A172 (cell line): ENCODE measurements around the gene KIF1A. TPM values are rescaled to one million over a fixed set of nuclear protein-coding genes. Genes with fewer than 3 reads are reported as not detected.

ENCODE experiments used
- DNase-seq: peaks from one replicate; pipeline ENCODE4 v3.0.0-alpha.2; 2015; ENCODE audit warnings: low spot score
- total RNA-seq: library from RNA; depleted of rRNA; stranded (reverse); fragments of >200 nt; shearing (Covaris generic); gene quantifications from 2 replicates; pipeline ENCODE4 v1.2.3, GENCODE V29; 2014

KIF1A gene
- total RNA-seq, 1 experiment from 2014 or later = 6.4 TPM

- DNase-seq = no peak
Measured at GRCh38 chr2:240819126-240819857, 727 bp downstream of the KIF1A start.

- no peak for DNase-seq
Measured at GRCh38 chr2:240818293-240819125, 1.5 kb downstream of the KIF1A start.

GRCh38 chr2:240817496-240818292 lies 2.3 kb downstream of the KIF1A start:
- no peak for DNase-seq

- no peak for DNase-seq
Measured at GRCh38 chr2:240816584-240817495, 3.2 kb downstream of the KIF1A start.

GRCh38 chr2:240815761-240816583 lies 4.0 kb downstream of the KIF1A start:
- DNase-seq = no peak

- no peak for DNase-seq
Measured at GRCh38 chr2:240814946-240815760, 4.9 kb downstream of the KIF1A start.

GRCh38 chr2:240814280-240814679 lies 5.7 kb downstream of the KIF1A start:
- DNase-seq = no peak

GRCh38 chr2:240813231-240813921 lies 6.6 kb downstream of the KIF1A start:
- DNase-seq = no peak

- DNase-seq = no peak
Measured at GRCh38 chr2:240812721-240813120, 7.3 kb downstream of the KIF1A start.

- no peak for DNase-seq
Measured at GRCh38 chr2:240812301-240812680, 7.7 kb downstream of the KIF1A start.

- no peak for DNase-seq
Measured at GRCh38 chr2:240811346-240812300, 8.4 kb downstream of the KIF1A start.

GRCh38 chr2:240810621-240811020 lies 9.4 kb downstream of the KIF1A start:
- DNase-seq = no peak

- no peak for DNase-seq
Measured at GRCh38 chr2:240810199-240810598, 9.8 kb downstream of the KIF1A start.

- DNase-seq = no peak
Measured at GRCh38 chr2:240809276-240809675, 10.7 kb downstream of the KIF1A start.

GRCh38 chr2:240806459-240806858 lies 13.6 kb downstream of the KIF1A start:
- no peak for DNase-seq

- no peak for DNase-seq
Measured at GRCh38 chr2:240806006-240806405, 14.0 kb downstream of the KIF1A start.

- DNase-seq = no peak
Measured at GRCh38 chr2:240803191-240803590, 16.8 kb downstream of the KIF1A start.
